H1 (cell line): ENCODE data around the gene CARD11. TPM values are rescaled to one million over a fixed set of nuclear protein-coding genes. Genes with fewer than 3 reads are reported as not detected.

ENCODE experiments used
- CTCF ChIA-PET: fragments of 300-600 bp; sonication (Branson Sonifier 250); formaldehyde crosslinking; loops from one replicate; lab custom pipeline; 2021; ENCODE audit not compliant: partially characterized antibody; lab: Charles Lee
- POLR2A ChIA-PET: fragments of 300-600 bp; sonication (Branson Sonifier 250); formaldehyde crosslinking; loops from one replicate; lab custom pipeline; 2021; ENCODE audit warnings: inconsistent platforms; ENCODE audit not compliant: partially characterized antibody; lab: Charles Lee
- DNase-seq, 2 experiments: peaks; one replicate each; pipeline versions ENCODE4 v3.0.0 to v3.0.0-alpha.2; 2010 to 2022; ENCODE audit warnings: low spot score in 2 of 2, low read depth in 1 of 2, mixed read lengths in 1 of 2
- FAIRE-seq: peaks from 2 replicates; lab custom pipeline; 2011; peaks lifted over from hg19 to GRCh38; lab: Jason Lieb, UNC
- H2AFZ ChIP-seq: 2 replicates; pipeline ENCODE4 v1.8.1; 2012; ENCODE audit warnings: low read length, inconsistent platforms
- H2AK5ac ChIP-seq: 2 replicates; pipeline ENCODE4 v1.6.1; 2013; ENCODE audit warnings: low read depth, low read length
- H2BK120ac ChIP-seq: replicated peaks from 2 replicates; pipeline ENCODE3; 2013; ENCODE audit warnings: low read depth, low read length, inconsistent platforms
- H2BK12ac ChIP-seq: 2 replicates; pipeline ENCODE4 v1.6.1; 2013; ENCODE audit warnings: low read depth, low read length
- H2BK15ac ChIP-seq: 2 replicates; pipeline ENCODE4 v1.6.1; 2013; ENCODE audit warnings: low read length
- H2BK20ac ChIP-seq: 2 replicates; pipeline ENCODE4 v1.6.1; 2013; ENCODE audit warnings: low read length
- H2BK5ac ChIP-seq: 2 replicates; pipeline ENCODE4 v1.6.1; 2013; ENCODE audit warnings: low read depth, low read length
- H3K14ac ChIP-seq: 2 replicates; pipeline ENCODE4 v1.6.1; 2013; ENCODE audit warnings: inconsistent platforms; ENCODE audit not compliant: insufficient read length
- H3K18ac ChIP-seq: 2 replicates; pipeline ENCODE4 v1.6.1; 2013; ENCODE audit warnings: low read length; ENCODE audit errors: extremely low read depth
- H3K23ac ChIP-seq: 2 replicates; pipeline ENCODE4 v1.6.1; 2013; ENCODE audit warnings: inconsistent platforms; ENCODE audit not compliant: insufficient read length
- H3K23me2 ChIP-seq: 2 replicates; pipeline ENCODE4 v1.6.1; 2013; ENCODE audit warnings: low read depth, low read length
- H3K27ac ChIP-seq: 2 replicates; pipeline ENCODE4 v1.6.1; 2011; ENCODE audit warnings: low read depth, low read length, inconsistent platforms
- H3K27me3 ChIP-seq, 4 experiments: replicated peaks in 1 of 4; 1 replicate in 1 of 4; 2 replicates in 3 of 4; pipeline versions ENCODE4 v1.6.1 to v1.8.1; 2011 to 2013; ENCODE audit warnings: low read length in 3 of 4, mild to moderate bottlenecking in 3 of 4, inconsistent platforms in 2 of 4, mixed read lengths in 2 of 4, moderate library complexity in 1 of 4; ENCODE audit not compliant: control insufficient read depth in 3 of 4, insufficient read depth in 3 of 4; ENCODE audit errors: extremely low read depth in 1 of 4
- H3K36me3 ChIP-seq, 4 experiments: 2 replicates each; pipeline versions ENCODE4 v1.6.1 to v1.8.1; 2011 to 2013; ENCODE audit warnings: mild to moderate bottlenecking in 4 of 4, low read length in 3 of 4, moderate library complexity in 2 of 4, control low read depth in 1 of 4, inconsistent platforms in 1 of 4; ENCODE audit not compliant: insufficient read depth in 4 of 4, control insufficient read depth in 2 of 4
- H3K4ac ChIP-seq: replicated peaks from 2 replicates; pipeline ENCODE3; 2013; ENCODE audit warnings: low read length, low read depth, mixed read lengths, inconsistent platforms; ENCODE audit not compliant: insufficient read length
- H3K4me1 ChIP-seq, 4 experiments: replicated peaks in 1 of 4; 1 replicate in 1 of 4; 2 replicates in 3 of 4; pipeline versions ENCODE4 v1.6.1 to v1.8.1; 2011 to 2013; ENCODE audit warnings: low read length in 3 of 4, inconsistent platforms in 2 of 4, mixed read lengths in 1 of 4; ENCODE audit not compliant: insufficient read depth in 4 of 4, control insufficient read depth in 3 of 4
- H3K4me2 ChIP-seq, 2 experiments: 2 replicates each; pipeline versions ENCODE4 v1.6.1 to v1.8.1; 2011 to 2013; ENCODE audit warnings: low read depth in 2 of 2, low read length in 2 of 2, control low read depth in 1 of 2, inconsistent platforms in 1 of 2, mild to moderate bottlenecking in 1 of 2; ENCODE audit not compliant: insufficient read depth in 1 of 2
- H3K4me3 ChIP-seq, 4 experiments: fragments of 200-600, 300-600 bp in 1 of 4; sonication (generic), shearing (Covaris generic), sonication (Bioruptor Twin) in 1 of 4; 2 replicates each; pipeline versions ENCODE4 v1.5.1 to v1.8.1; 2011 to 2016; ENCODE audit warnings: low read length in 4 of 4, low read depth in 3 of 4, control low read depth in 2 of 4, inconsistent platforms in 2 of 4, mild to moderate bottlenecking in 2 of 4, mixed read lengths in 1 of 4, moderate library complexity in 1 of 4; ENCODE audit not compliant: insufficient read depth in 2 of 4; ENCODE audit errors: extremely low read depth in 1 of 4
- H3K56ac ChIP-seq: replicated peaks from 2 replicates; pipeline ENCODE3; 2013; ENCODE audit warnings: low read depth, mild to moderate bottlenecking, mixed read lengths, low read length, inconsistent platforms; ENCODE audit not compliant: insufficient read length
- H3K79me1 ChIP-seq: 2 replicates; pipeline ENCODE4 v1.6.1; 2013; ENCODE audit warnings: low read depth, low read length, control low read depth
- H3K79me2 ChIP-seq, 2 experiments: 2 replicates each; pipeline versions ENCODE4 v1.6.1 to v1.8.1; 2012 to 2013; ENCODE audit warnings: low read length in 2 of 2, mild to moderate bottlenecking in 2 of 2, inconsistent platforms in 1 of 2; ENCODE audit not compliant: insufficient read depth in 2 of 2, control insufficient read depth in 1 of 2
- H3K9ac ChIP-seq, 4 experiments: replicated peaks in 1 of 4; 1 replicate in 1 of 4; 2 replicates in 3 of 4; pipeline versions ENCODE4 v1.6.1 to v1.8.1; 2011 to 2013; ENCODE audit warnings: low read depth in 3 of 4, low read length in 3 of 4, control low read depth in 2 of 4, mild to moderate bottlenecking in 2 of 4, moderate library complexity in 2 of 4, inconsistent platforms in 1 of 4; ENCODE audit errors: extremely low read depth in 1 of 4
- H3K9me3 ChIP-seq, 2 experiments: 2 replicates each; pipeline versions ENCODE4 v1.6.1 to v1.8.1; 2012 to 2013; ENCODE audit warnings: mild to moderate bottlenecking in 2 of 2, moderate library complexity in 2 of 2, control low read depth in 1 of 2, inconsistent platforms in 1 of 2, low read depth in 1 of 2, low read length in 1 of 2, mixed read lengths in 1 of 2; ENCODE audit not compliant: insufficient read depth in 2 of 2
- H4K20me1 ChIP-seq, 2 experiments: replicated peaks in 1 of 2; 2 replicates each; pipeline versions ENCODE3 to v1.8.1; 2011 to 2013; ENCODE audit warnings: inconsistent platforms in 2 of 2, low read length in 2 of 2, mild to moderate bottlenecking in 1 of 2; ENCODE audit not compliant: insufficient read depth in 2 of 2, control insufficient read depth in 1 of 2
- H4K5ac ChIP-seq: 2 replicates; pipeline ENCODE4 v1.6.1; 2013; ENCODE audit warnings: low read length, low read depth, mixed read lengths, inconsistent platforms; ENCODE audit not compliant: insufficient read length
- H4K8ac ChIP-seq: 2 replicates; pipeline ENCODE4 v1.8.0; 2013; ENCODE audit warnings: mild to moderate bottlenecking, moderate library complexity, low read length, inconsistent platforms; ENCODE audit not compliant: insufficient read depth; ENCODE audit errors: extremely low read depth
- H4K91ac ChIP-seq: replicated peaks from 2 replicates; pipeline ENCODE3; 2013; ENCODE audit warnings: low read length, mixed read lengths, inconsistent platforms; ENCODE audit not compliant: insufficient read length
- CHD2 ChIP-seq: IDR thresholded peaks from 2 replicates; pipeline ENCODE4 v1.6.1; 2012; ENCODE audit warnings: low read length, improper control_type of control experiment
- GTF2F1 ChIP-seq: IDR thresholded peaks from 2 replicates; pipeline ENCODE4 v1.6.1; 2012; ENCODE audit warnings: low read depth, low read length, improper control_type of control experiment, borderline replicate concordance
- KDM1A ChIP-seq: fragments of 200-600, 300-600 bp; sonication (generic); IDR thresholded peaks from 2 replicates; pipeline ENCODE4 v1.7.1; 2016; ENCODE audit warnings: mild to moderate bottlenecking, low read length, borderline replicate concordance
- NANOG ChIP-seq: IDR thresholded peaks from 2 replicates; pipeline ENCODE4 v1.6.1; 2011; ENCODE audit warnings: low read length, low read depth, mild to moderate bottlenecking, inconsistent platforms; ENCODE audit not compliant: insufficient read depth, poor library complexity, severe bottlenecking
- POLR2A ChIP-seq, 2 experiments: IDR thresholded peaks; 1 replicate in 1 of 2; 2 replicates in 1 of 2; pipeline ENCODE4 v1.6.1; 2011; ENCODE audit warnings: low read depth in 2 of 2, low read length in 2 of 2, mild to moderate bottlenecking in 2 of 2; ENCODE audit errors: control extremely low read depth in 1 of 2
- POU5F1 ChIP-seq: IDR thresholded peaks from 2 replicates; pipeline ENCODE4 v1.6.1; 2011; ENCODE audit warnings: low read depth, mild to moderate bottlenecking, low read length, moderate library complexity
- RAD21 ChIP-seq, 2 experiments: IDR thresholded peaks in 1 of 2; conservative IDR thresholded peaks in 1 of 2; 2 replicates each; pipeline ENCODE4 v1.6.1; 2011; ENCODE audit warnings: low read depth in 2 of 2, low read length in 2 of 2, improper control_type of control experiment in 1 of 2, inconsistent platforms in 1 of 2, mild to moderate bottlenecking in 1 of 2, moderate library complexity in 1 of 2
- SUZ12 ChIP-seq: fragments of 200-600 bp; sonication (generic); IDR thresholded peaks from 2 replicates; pipeline ENCODE4 v1.6.1; 2012; ENCODE audit warnings: mild to moderate bottlenecking, inconsistent platforms, low read length, moderate library complexity, mixed read lengths
- TCF12 ChIP-seq: IDR thresholded peaks from 2 replicates; pipeline ENCODE4 v1.6.1; 2011; ENCODE audit warnings: low read depth, mild to moderate bottlenecking, low read length
- ZNF274 ChIP-seq: IDR thresholded peaks from 2 replicates; pipeline ENCODE4 v1.7.0; 2012; ENCODE audit warnings: low read length, borderline replicate concordance; ENCODE audit errors: extremely low read depth
- WGBS, 2 experiments: shearing (Covaris generic) in 1 of 2; methylation state at CpG; one replicate each; pipeline versions ENCODE4 v1.1.6 to v1.1.7; 2013 to 2015; ENCODE audit warnings: low lambda C conversion rate in 2 of 2, mixed read lengths in 2 of 2, inconsistent platforms in 1 of 2, low coverage in 1 of 2, missing lambda C conversion rate in 1 of 2; ENCODE audit not compliant: insufficient replicate concordance in 2 of 2, insufficient coverage in 1 of 2, insufficient read length in 1 of 2; ENCODE audit errors: extremely low coverage in 1 of 2, missing lambda C conversion rate in 1 of 2; 5-methylcytosine and 5-hydroxymethylcytosine counted together
- polyA plus RNA-seq, 7 experiments: library from polyadenylated mRNA; depleted of rRNA in 3 of 7; stranded (reverse) in 5 of 7; unstranded in 2 of 7; fragments of >200 nt in 5 of 7; fragments of 200-250 nt in 2 of 7; gene quantifications; 1 replicate in 5 of 7; 2 replicates in 1 of 7; 4 replicates in 1 of 7; pipeline versions ENCODE4 v1.2.1 to v1.2.3, GENCODE V29; 2011 to 2013; ENCODE audit warnings: missing spikeins in 2 of 7, mixed read lengths in 2 of 7
- total RNA-seq: library from RNA; stranded (reverse); fragmentation: NEBNext Ultra II Directional; extraction: Animal tissue kit (Norgen Biotek cat#: 25700); gene quantifications from 2 replicates; pipeline ENCODE4 v1.2.1, GENCODE V29; 2021
- TF ChIP-seq, protein P1 (sequence below): IDR thresholded peaks from 2 replicates; pipeline ENCODE4 v1.6.1; 2012; ENCODE audit warnings: inconsistent platforms
- TF ChIP-seq, protein P2 (sequence below): IDR thresholded peaks from 2 replicates; pipeline ENCODE4 v1.6.1; 2011; ENCODE audit warnings: low read depth, mild to moderate bottlenecking, low read length; ENCODE audit not compliant: insufficient read depth
- TF ChIP-seq, protein P3 (sequence below): IDR thresholded peaks from 2 replicates; pipeline ENCODE4 v1.6.1; 2012; ENCODE audit warnings: inconsistent platforms

The CARD11 gene
- total and polyA plus RNA-seq, 2 of the 8 experiments (the other 6 are each of a cell fraction or from before 2014, with no cell fraction given), result 12.6 to 29.8 TPM

DNA sequence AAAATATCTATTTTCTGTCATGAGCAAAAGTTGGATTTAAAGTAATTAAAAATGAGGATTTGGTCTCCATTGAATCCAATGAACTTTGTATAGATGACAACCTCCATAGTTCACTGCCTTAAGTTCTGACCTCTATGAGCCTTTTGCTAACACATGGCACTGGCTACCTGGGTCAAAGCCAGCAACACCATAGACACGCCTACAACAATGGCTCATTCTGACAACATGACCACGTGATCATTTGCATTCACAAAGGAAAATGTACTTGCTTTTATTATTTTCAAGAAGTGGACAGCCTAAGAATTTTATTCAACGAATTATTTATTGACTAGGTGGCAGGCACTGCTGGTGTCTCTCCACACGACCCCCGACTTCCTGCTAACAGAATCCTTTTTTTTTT, 90.6 kb downstream of the CARD11 start:
- H4K8ac ChIP-seq, result no peak overlapping the region
- FAIRE-seq (no peak), DNase-seq (no peak)
- TF ChIP-seq POLR2A (IDR thresholded peaks at IDR 0.05; ENCODE audit: control extremely low read depth in 1 of 2, low read depth in 2 of 2, low read length in 2 of 2) (no peak), RAD21 (IDR thresholded peaks at IDR 0.05 in 1 of 2, conservative IDR thresholded peaks at IDR 0.05 in 1 of 2; ENCODE audit: low read depth in 2 of 2, low read length in 2 of 2) (no peak), SUZ12 (no peak), NANOG (no peak), KDM1A (no peak), POU5F1 (no peak), CHD2 (no peak), GTF2F1 (no peak), ZNF274 (no peak), TCF12 (no peak)
- TF ChIP-seq, protein P1, sequence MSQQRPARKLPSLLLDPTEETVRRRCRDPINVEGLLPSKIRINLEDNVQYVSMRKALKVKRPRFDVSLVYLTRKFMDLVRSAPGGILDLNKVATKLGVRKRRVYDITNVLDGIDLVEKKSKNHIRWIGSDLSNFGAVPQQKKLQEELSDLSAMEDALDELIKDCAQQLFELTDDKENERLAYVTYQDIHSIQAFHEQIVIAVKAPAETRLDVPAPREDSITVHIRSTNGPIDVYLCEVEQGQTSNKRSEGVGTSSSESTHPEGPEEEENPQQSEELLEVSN, result no peak
- TF ChIP-seq, protein P2, sequence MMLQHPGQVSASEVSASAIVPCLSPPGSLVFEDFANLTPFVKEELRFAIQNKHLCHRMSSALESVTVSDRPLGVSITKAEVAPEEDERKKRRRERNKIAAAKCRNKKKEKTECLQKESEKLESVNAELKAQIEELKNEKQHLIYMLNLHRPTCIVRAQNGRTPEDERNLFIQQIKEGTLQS, result no peak
- TF ChIP-seq, protein P3, sequence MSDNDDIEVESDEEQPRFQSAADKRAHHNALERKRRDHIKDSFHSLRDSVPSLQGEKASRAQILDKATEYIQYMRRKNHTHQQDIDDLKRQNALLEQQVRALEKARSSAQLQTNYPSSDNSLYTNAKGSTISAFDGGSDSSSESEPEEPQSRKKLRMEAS, result no peak
- H3K23ac ChIP-seq, result no peak overlapping the region
- H2BK20ac ChIP-seq, result no peak overlapping the region
- no peaks in the 10 kb centered on the region for H3K23me2 ChIP-seq
- no peak overlapping the region for H3K14ac ChIP-seq
- H2BK15ac ChIP-seq, result no peak overlapping the region
- H4K20me1 ChIP-seq, result no peaks in the 10 kb centered on the region
- ChIA-PET POLR2A (interaction anchor here (1.1 kb wide), 1 partner anchor 15 kb away, joined by 3 read pairs; no protein-coding TSS in a partner anchor), CTCF (interaction anchor here (1.2 to 2.4 kb wide), 3 partner anchors 11 to 66 kb away, joined by 4 to 8 read pairs (median 5); no protein-coding TSS in a partner anchor)
- H3K9ac ChIP-seq, result no peak overlapping the region
- no peak overlapping the region for H2BK12ac ChIP-seq
- no peak overlapping the region for H2BK5ac ChIP-seq
- WGBS, 2 experiments, result 80% methylated on average over 5 of the region's 5 CpGs; no CpG with 5 or more reads in 1 of the 2 experiments
- no peak overlapping the region for H3K4ac ChIP-seq
- H3K9me3 ChIP-seq, result peaks cover 0 to 18% of the 10 kb centered on the region in 2 experiments; a peak in 3 of 4 replicates
- no peak overlapping the region for H2AK5ac ChIP-seq
- no peak overlapping the region for H3K56ac ChIP-seq
- no peak overlapping the region for H3K27ac ChIP-seq
- no peaks in the 10 kb centered on the region; a peak in 1 of 8 replicates for H3K36me3 ChIP-seq
- no peak overlapping the region for H2BK120ac ChIP-seq
- H3K79me1 ChIP-seq, result no peaks in the 10 kb centered on the region
- no peak overlapping the region for H3K18ac ChIP-seq
- H3K4me1 ChIP-seq, result no peaks in the 10 kb centered on the region
- H3K4me2 ChIP-seq, result no peak overlapping the region
- H2AFZ ChIP-seq, result no peak overlapping the region
- H3K79me2 ChIP-seq, result no peaks in the 10 kb centered on the region
- H3K27me3 ChIP-seq, result no peaks in the 10 kb centered on the region
- no peak overlapping the region for H4K91ac ChIP-seq
- no peak overlapping the region for H4K5ac ChIP-seq
- H3K4me3 ChIP-seq, result no peak overlapping the region
